Activated CD4-positive, alpha-beta T cell treated with anti-CD3 and anti-CD28 coated beads, Interleukin-2, amount 10 ng/mL, durations not matched to agents 7 days and 5 days (primary cell): ENCODE measurements around the gene ZNF200. TPM values are rescaled to one million over a fixed set of nuclear protein-coding genes. Genes with fewer than 3 reads are reported as not detected.
A peak's percentile ranks its signal among the peaks of the same experiment; 100 is the strongest.
"Not testable (repeated sequence)": the region's sequence is repeated elsewhere in the genome, so short reads cannot be mapped to it uniquely, and the experiment has no call there.

Experiments
- CTCF ChIA-PET: fragments of 350-600 bp; sonication (Branson Sonifier 250); formaldehyde crosslinking; loops from one replicate; lab custom pipeline; 2021; ENCODE audit warnings: antibody characterized with exemption; lab: Charles Lee
- POLR2A ChIA-PET: fragments of 350-600 bp; sonication (Branson Sonifier 250); formaldehyde crosslinking; loops from one replicate; lab custom pipeline; 2021; ENCODE audit warnings: antibody characterized with exemption; lab: Charles Lee
- DNase-seq: peaks from one replicate; pipeline ENCODE4 v3.0.0-alpha.2; 2020
- H3K27ac Mint-ChIP-seq: one replicate; pipeline ENCODE4 v1.8.0; 2021; ENCODE audit warnings: mild to moderate bottlenecking, moderate library complexity, mixed read lengths
- H3K27me3 Mint-ChIP-seq: one replicate; pipeline ENCODE4 v1.8.0; 2021; ENCODE audit warnings: mixed read lengths
- H3K36me3 Mint-ChIP-seq: one replicate; pipeline ENCODE4 v1.8.0; 2021; ENCODE audit warnings: low read depth, mixed read lengths
- H3K4me1 Mint-ChIP-seq: one replicate; pipeline ENCODE4 v1.8.0; 2021; ENCODE audit warnings: mixed read lengths
- H3K4me3 Mint-ChIP-seq: one replicate; pipeline ENCODE4 v1.8.0; 2021; ENCODE audit warnings: mild to moderate bottlenecking, moderate library complexity, mixed read lengths
- H3K9me3 Mint-ChIP-seq: one replicate; pipeline ENCODE4 v1.8.0; 2021; ENCODE audit warnings: mixed read lengths
- total RNA-seq, 2 experiments: library from RNA; stranded (reverse); gene quantifications; one replicate each; pipeline ENCODE4 v1.2.3, GENCODE V29; 2021

ZNF200 gene
- total RNA-seq, 2 experiments from 2014 or later, result 11.7 to 12.1 TPM

GRCh38 chr16:3192476-3193019 is 42.4 kb downstream of the ZNF200 start:
- Mint-ChIP-seq H3K36me3 (peaks cover 11% of the 10 kb centered on the region), H3K4me3 (no peak overlapping the region), H3K27me3 (peaks cover 55% of the 10 kb centered on the region), H3K4me1 (peaks cover 36% of the 10 kb centered on the region), H3K27ac (no peak overlapping the region), H3K9me3 (peaks cover 14% of the 10 kb centered on the region)
- ChIA-PET POLR2A (no interaction called here), CTCF (interaction anchor here (1.0 to 1.8 kb wide), 3 partner anchors 10 to 12 kb away, joined by 3 to 10 read pairs (median 3); no protein-coding TSS in a partner anchor)
- no peak for DNase-seq

- POLR2A ChIA-PET, result no interaction called here
- CTCF ChIA-PET, result interaction anchor here (0.6 to 1.8 kb wide), 5 partner anchors 8 to 190 kb away, joined by 3 to 10 read pairs (median 3); no protein-coding TSS in a partner anchor
- peaks cover 20% of the 10 kb centered on the region for H3K9me3 Mint-ChIP-seq
- peak overlapping the region; percentile 29 for H3K4me3 Mint-ChIP-seq
- H3K4me1 Mint-ChIP-seq, result peaks cover 41% of the 10 kb centered on the region
- peak overlapping the region; percentile 69 for H3K27ac Mint-ChIP-seq
- peaks cover 12% of the 10 kb centered on the region for H3K36me3 Mint-ChIP-seq
- no peak for DNase-seq
- H3K27me3 Mint-ChIP-seq, result peaks cover 71% of the 10 kb centered on the region
These were observed 44.0 kb downstream of the ZNF200 start for GRCh38 chr16:3190949-3191353.

- peak overlapping the region; percentile 64 for H3K4me3 Mint-ChIP-seq
- ChIA-PET CTCF (interaction anchor here (0.6 kb wide), 1 partner anchor 291 kb away, joined by 3 read pairs; no protein-coding TSS in a partner anchor), POLR2A (no interaction called here)
These were observed 45.1 kb downstream of the ZNF200 start for GRCh38 chr16:3189869-3190268.

GRCh38 chr16:3188925-3189825 is 45.8 kb downstream of the ZNF200 start:
- CTCF ChIA-PET, result interaction anchor here (0.6 to 0.9 kb wide), 2 partner anchors 17 to 292 kb away, joined by 3 read pairs; no protein-coding TSS in a partner anchor
- POLR2A ChIA-PET, result interaction anchor here (0.6 kb wide), 2 partner anchors 29 to 45 kb away, joined by 5 to 10 read pairs; no protein-coding TSS in a partner anchor
- peaks cover 23% of the 10 kb centered on the region for H3K9me3 Mint-ChIP-seq
- H3K27ac Mint-ChIP-seq, result peak overlapping the region; percentile 73
- peaks cover 44% of the 10 kb centered on the region for H3K4me1 Mint-ChIP-seq
- H3K36me3 Mint-ChIP-seq, result peaks cover 14% of the 10 kb centered on the region
- peak; percentile 27 for DNase-seq
- H3K27me3 Mint-ChIP-seq, result peaks cover 76% of the 10 kb centered on the region
- peak overlapping the region; percentile 64 for H3K4me3 Mint-ChIP-seq

More at GRCh38 chr16:3189869-3190268, 45.1 kb downstream of the ZNF200 start:
- Mint-ChIP-seq H3K27me3 (peaks cover 76% of the 10 kb centered on the region), H3K27ac (peak overlapping the region; percentile 73), H3K36me3 (peaks cover 12% of the 10 kb centered on the region), H3K9me3 (peaks cover 23% of the 10 kb centered on the region), H3K4me1 (peaks cover 41% of the 10 kb centered on the region)
- DNase-seq, result no peak

GRCh38 chr16:3188675-3188924 is 46.4 kb downstream of the ZNF200 start:
- Mint-ChIP-seq H3K4me3 (peak overlapping the region; percentile 64), H3K27ac (peak overlapping the region; percentile 73), H3K27me3 (peaks cover 76% of the 10 kb centered on the region), H3K36me3 (peaks cover 17% of the 10 kb centered on the region), H3K4me1 (peaks cover 47% of the 10 kb centered on the region), H3K9me3 (peaks cover 21% of the 10 kb centered on the region)
- ChIA-PET CTCF (interaction anchor here (0.9 kb wide), 1 partner anchor 17 kb away, joined by 3 read pairs; no protein-coding TSS in a partner anchor), POLR2A (no interaction called here)
- no peak for DNase-seq

GRCh38 chr16:3187798-3188674 is 46.9 kb downstream of the ZNF200 start, which contains the start of gene OR1F1:
OR1F1 (plus strand) TSS chr16:3188204.
- H3K4me1 Mint-ChIP-seq, result peaks cover 52% of the 10 kb centered on the region
- peak within 1 kb of the TSS; percentile 64 for H3K4me3 Mint-ChIP-seq
- DNase-seq, result peak; percentile 62
- peaks cover 80% of the 10 kb centered on the region for H3K27me3 Mint-ChIP-seq
- ChIA-PET POLR2A (interaction anchor here (0.6 kb wide), 2 partner anchors 58 to 189 kb away, joined by 5 to 7 read pairs; no protein-coding TSS in a partner anchor), CTCF (interaction anchor here (0.7 to 1.6 kb wide), 6 partner anchors 16 to 156 kb away, joined by 3 to 7 read pairs (median 4); partner anchors contain the start of gene ZNF263)
- H3K9me3 Mint-ChIP-seq, result peaks cover 21% of the 10 kb centered on the region
- peaks cover 18% of the 10 kb centered on the region for H3K36me3 Mint-ChIP-seq
- H3K27ac Mint-ChIP-seq, result peak within 1 kb of the TSS; percentile 78

GRCh38 chr16:3186946-3187690 is 47.8 kb downstream of the ZNF200 start:
- no peak for DNase-seq
- peaks cover 86% of the 10 kb centered on the region for H3K27me3 Mint-ChIP-seq
- no peak overlapping the region for H3K4me3 Mint-ChIP-seq
- H3K4me1 Mint-ChIP-seq, result peaks cover 56% of the 10 kb centered on the region
- peaks cover 21% of the 10 kb centered on the region for H3K9me3 Mint-ChIP-seq
- POLR2A ChIA-PET, result interaction anchor here (0.6 kb wide), 2 partner anchors 57 to 190 kb away, joined by 5 to 7 read pairs; no protein-coding TSS in a partner anchor
- H3K27ac Mint-ChIP-seq, result peak overlapping the region; percentile 60
- H3K36me3 Mint-ChIP-seq, result peaks cover 21% of the 10 kb centered on the region
- CTCF ChIA-PET, result interaction anchor here (0.7 to 1.6 kb wide), 5 partner anchors 15 to 156 kb away, joined by 3 to 7 read pairs (median 4); partner anchors contain the start of gene ZNF263

- Mint-ChIP-seq H3K27ac (peak overlapping the region; percentile 85), H3K9me3 (peaks cover 21% of the 10 kb centered on the region), H3K36me3 (peaks cover 14% of the 10 kb centered on the region), H3K27me3 (peaks cover 89% of the 10 kb centered on the region), H3K4me3 (peak overlapping the region; percentile 53), H3K4me1 (peaks cover 29% of the 10 kb centered on the region)
- POLR2A ChIA-PET, result no interaction called here
- no peak for DNase-seq
- CTCF ChIA-PET, result interaction anchor here (0.8 to 2.4 kb wide), 9 partner anchors 8 to 106 kb away, joined by 3 to 10 read pairs (median 3); no protein-coding TSS in a partner anchor
These were observed 51.4 kb downstream of the ZNF200 start for GRCh38 chr16:3183445-3184139.

GRCh38 chr16:3182608-3183444 is 52.1 kb downstream of the ZNF200 start:
- H3K4me1 Mint-ChIP-seq, result peaks cover 25% of the 10 kb centered on the region
- H3K9me3 Mint-ChIP-seq, result peaks cover 20% of the 10 kb centered on the region
- peaks cover 88% of the 10 kb centered on the region for H3K27me3 Mint-ChIP-seq
- H3K36me3 Mint-ChIP-seq, result peaks cover 14% of the 10 kb centered on the region
- DNase-seq, result no peak
- H3K4me3 Mint-ChIP-seq, result peak overlapping the region; percentile 61
- ChIA-PET CTCF (interaction anchor here (0.8 to 2.4 kb wide), 10 partner anchors 9 to 124 kb away, joined by 3 to 10 read pairs (median 4); no protein-coding TSS in a partner anchor), POLR2A (no interaction called here)
- peak overlapping the region; percentile 71 for H3K27ac Mint-ChIP-seq

- DNase-seq, POLR2A ChIA-PET, H3K36me3 Mint-ChIP-seq: not testable (repeated sequence)
- Mint-ChIP-seq H3K27me3 (peaks cover 86% of the 10 kb centered on the region), H3K9me3 (peaks cover 15% of the 10 kb centered on the region), H3K4me1 (peaks cover 19% of the 10 kb centered on the region), H3K27ac (peak overlapping the region; percentile 71), H3K4me3 (peak overlapping the region; percentile 61)
- CTCF ChIA-PET, result interaction anchor here (0.5 to 2.4 kb wide), 6 partner anchors 10 to 124 kb away, joined by 3 to 10 read pairs (median 4); no protein-coding TSS in a partner anchor
These were observed 52.7 kb downstream of the ZNF200 start for GRCh38 chr16:3182293-3182607.
